Panc1 (cell line): ENCODE measurements around the gene MATCAP1. TPM values are rescaled to one million over a fixed set of nuclear protein-coding genes. Genes with fewer than 3 reads are reported as not detected.

Experiments
- ATAC-seq: fragments of 200-7000 bp; cut with Tn5 transposase; 2 replicates; pipeline ENCODE4 v1.9.1; 2020; ENCODE audit warnings: mild to moderate bottlenecking, moderate library complexity
- BruUV-seq: library from RNA; stranded (reverse); fragments of 400-500 nt; replicated peaks from 2 replicates; lab custom pipeline; 2021; lab: Mats Ljungman, UMichigan
- CTCF ChIA-PET: fragments of 300-600 bp; sonication (Branson Sonifier 250); formaldehyde crosslinking; loops from one replicate; lab custom pipeline; 2022; ENCODE audit warnings: antibody characterized with exemption; lab: Charles Lee
- POLR2A ChIA-PET: fragments of 300-600 bp; sonication (Branson Sonifier 250); formaldehyde crosslinking; loops from one replicate; lab custom pipeline; 2022; ENCODE audit warnings: antibody characterized with exemption; lab: Charles Lee
- DNase-seq: peaks from one replicate; pipeline ENCODE4 v3.0.0-alpha.2; 2010; ENCODE audit warnings: low read depth, low spot score
- H3K27ac ChIP-seq: 2 replicates; pipeline ENCODE4 v1.5.1; 2011; ENCODE audit warnings: mild to moderate bottlenecking, low read length, inconsistent platforms
- H3K27me3 ChIP-seq: fragments of 200-500 bp; sonication (Bioruptor generic); 2 replicates; pipeline ENCODE4 v1.6.0; 2014; ENCODE audit warnings: low read length, inconsistent platforms; ENCODE audit not compliant: control insufficient read depth, insufficient read depth
- H3K36me3 ChIP-seq: fragments of 200-500 bp; sonication (Bioruptor generic); 2 replicates; pipeline ENCODE4 v1.5.1; 2014; ENCODE audit warnings: inconsistent platforms, mild to moderate bottlenecking, low read length, moderate library complexity; ENCODE audit not compliant: control insufficient read depth, insufficient read depth
- H3K4me1 ChIP-seq: 2 replicates; pipeline ENCODE4 v1.5.1; 2011; ENCODE audit warnings: inconsistent platforms, mild to moderate bottlenecking, low read length, moderate library complexity; ENCODE audit not compliant: control insufficient read depth, insufficient read depth
- H3K4me3 ChIP-seq, 2 experiments: 2 replicates each; pipeline ENCODE4 v1.5.1; 2011 to 2012; ENCODE audit warnings: low read depth in 2 of 2, low read length in 2 of 2, mild to moderate bottlenecking in 2 of 2, inconsistent platforms in 1 of 2, moderate library complexity in 1 of 2
- H3K9me3 ChIP-seq: fragments of 200-500 bp; sonication (Bioruptor generic); 2 replicates; pipeline ENCODE4 v1.5.1; 2014; ENCODE audit warnings: low read depth, mild to moderate bottlenecking, inconsistent platforms, low read length, moderate library complexity; ENCODE audit not compliant: control insufficient read depth, insufficient read depth
- POLR2AphosphoS5 ChIP-seq: IDR thresholded peaks from 2 replicates; pipeline ENCODE4 v1.6.1; 2012; ENCODE audit warnings: mild to moderate bottlenecking, low read depth, low read length, moderate library complexity
- SIN3A ChIP-seq: IDR thresholded peaks from 2 replicates; pipeline ENCODE4 v1.6.1; 2012; ENCODE audit warnings: low read depth, mild to moderate bottlenecking, low read length, moderate library complexity, borderline replicate concordance; ENCODE audit not compliant: insufficient read depth
- TCF7L2 ChIP-seq: IDR thresholded peaks from 2 replicates; pipeline ENCODE4 v1.6.1; 2011; ENCODE audit warnings: mild to moderate bottlenecking, low read depth, low read length, inconsistent platforms
- in situ Hi-C: cut with HindIII; loops from 2 replicates; pipeline ENCODE4 v1.10.0; 2016; ENCODE audit warnings: low sequenced_read_pairs, low pct_unique_long_range_greater_than_20kb
- intact Hi-C: fragments of 100-400 bp; cut with micrococcal nuclease; formaldehyde crosslinking; loops from one replicate; pipeline ENCODE4 v1.10.0; 2022; ENCODE audit not compliant: unreplicated experiment
- microRNA-seq: library from miRNA; unstranded; fragments of <30 nt; microRNA quantifications from one replicate; pipeline ENCODE4 v1.1.0, GENCODE V29; 2020; ENCODE audit not compliant: unreplicated experiment
- total RNA-seq: library from RNA; stranded (reverse); gene quantifications from one replicate; pipeline ENCODE4 v1.2.1, GENCODE V29; 2021; ENCODE audit not compliant: unreplicated experiment
- TF ChIP-seq, protein P1 (sequence below): fragments of 450-650 bp; IDR thresholded peaks from 2 replicates; pipeline ENCODE4 v1.5.1; 2017; ENCODE audit warnings: mild to moderate bottlenecking
- TF ChIP-seq, protein P2 (sequence below), 2 experiments: IDR thresholded peaks; 2 replicates each; pipeline ENCODE4 v1.6.1; 2011 to 2012; ENCODE audit warnings: low read depth in 2 of 2, control low read depth in 1 of 2, low read length in 1 of 2, mild to moderate bottlenecking in 1 of 2, moderate library complexity in 1 of 2; ENCODE audit not compliant: insufficient read depth in 1 of 2

Gene MATCAP1
- total RNA-seq, 1 experiment from 2014 or later, result 13.9 TPM

DNA sequence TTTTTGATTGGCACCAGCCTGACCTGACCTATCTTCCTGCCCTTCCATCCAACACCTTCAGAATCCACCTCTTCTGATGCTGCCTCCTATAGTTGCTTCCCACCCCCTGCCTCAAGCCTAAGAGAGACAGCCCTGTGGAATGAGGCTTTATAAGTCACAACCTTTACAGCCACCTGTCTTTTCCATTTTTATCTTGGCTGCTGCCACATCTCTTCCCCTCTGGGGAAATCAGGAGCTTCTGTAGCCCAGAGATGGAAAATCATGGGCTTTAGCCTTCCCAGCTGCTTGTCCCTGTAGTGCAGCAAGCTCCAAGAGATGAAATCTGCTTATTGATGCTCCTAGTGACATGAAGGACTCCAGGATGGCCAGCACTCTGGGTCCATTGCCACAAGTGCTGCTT lies 55.3 kb downstream of the MATCAP1 start:
- DNase-seq (no peak), ATAC-seq (no peak)
- in situ Hi-C loops, result no loop called here
- ChIA-PET CTCF (no interaction called here), POLR2A (no interaction called here)
- Histone ChIP-seq H3K36me3 (no peaks in the 10 kb centered on the region; the same call in 1 of the 2 replicates), H3K4me3 (no peak overlapping the region), H3K27me3 (no peaks in the 10 kb centered on the region), H3K27ac (no peak overlapping the region), H3K4me1 (no peaks in the 10 kb centered on the region), H3K9me3 (no peaks in the 10 kb centered on the region)
- BruUV-seq, result no TSS peak
- TF ChIP-seq POLR2AphosphoS5 (no peak), TCF7L2 (no peak), SIN3A (no peak)
- TF ChIP-seq, protein P1, sequence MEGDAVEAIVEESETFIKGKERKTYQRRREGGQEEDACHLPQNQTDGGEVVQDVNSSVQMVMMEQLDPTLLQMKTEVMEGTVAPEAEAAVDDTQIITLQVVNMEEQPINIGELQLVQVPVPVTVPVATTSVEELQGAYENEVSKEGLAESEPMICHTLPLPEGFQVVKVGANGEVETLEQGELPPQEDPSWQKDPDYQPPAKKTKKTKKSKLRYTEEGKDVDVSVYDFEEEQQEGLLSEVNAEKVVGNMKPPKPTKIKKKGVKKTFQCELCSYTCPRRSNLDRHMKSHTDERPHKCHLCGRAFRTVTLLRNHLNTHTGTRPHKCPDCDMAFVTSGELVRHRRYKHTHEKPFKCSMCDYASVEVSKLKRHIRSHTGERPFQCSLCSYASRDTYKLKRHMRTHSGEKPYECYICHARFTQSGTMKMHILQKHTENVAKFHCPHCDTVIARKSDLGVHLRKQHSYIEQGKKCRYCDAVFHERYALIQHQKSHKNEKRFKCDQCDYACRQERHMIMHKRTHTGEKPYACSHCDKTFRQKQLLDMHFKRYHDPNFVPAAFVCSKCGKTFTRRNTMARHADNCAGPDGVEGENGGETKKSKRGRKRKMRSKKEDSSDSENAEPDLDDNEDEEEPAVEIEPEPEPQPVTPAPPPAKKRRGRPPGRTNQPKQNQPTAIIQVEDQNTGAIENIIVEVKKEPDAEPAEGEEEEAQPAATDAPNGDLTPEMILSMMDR, result no peak
- TF ChIP-seq, protein P2, sequence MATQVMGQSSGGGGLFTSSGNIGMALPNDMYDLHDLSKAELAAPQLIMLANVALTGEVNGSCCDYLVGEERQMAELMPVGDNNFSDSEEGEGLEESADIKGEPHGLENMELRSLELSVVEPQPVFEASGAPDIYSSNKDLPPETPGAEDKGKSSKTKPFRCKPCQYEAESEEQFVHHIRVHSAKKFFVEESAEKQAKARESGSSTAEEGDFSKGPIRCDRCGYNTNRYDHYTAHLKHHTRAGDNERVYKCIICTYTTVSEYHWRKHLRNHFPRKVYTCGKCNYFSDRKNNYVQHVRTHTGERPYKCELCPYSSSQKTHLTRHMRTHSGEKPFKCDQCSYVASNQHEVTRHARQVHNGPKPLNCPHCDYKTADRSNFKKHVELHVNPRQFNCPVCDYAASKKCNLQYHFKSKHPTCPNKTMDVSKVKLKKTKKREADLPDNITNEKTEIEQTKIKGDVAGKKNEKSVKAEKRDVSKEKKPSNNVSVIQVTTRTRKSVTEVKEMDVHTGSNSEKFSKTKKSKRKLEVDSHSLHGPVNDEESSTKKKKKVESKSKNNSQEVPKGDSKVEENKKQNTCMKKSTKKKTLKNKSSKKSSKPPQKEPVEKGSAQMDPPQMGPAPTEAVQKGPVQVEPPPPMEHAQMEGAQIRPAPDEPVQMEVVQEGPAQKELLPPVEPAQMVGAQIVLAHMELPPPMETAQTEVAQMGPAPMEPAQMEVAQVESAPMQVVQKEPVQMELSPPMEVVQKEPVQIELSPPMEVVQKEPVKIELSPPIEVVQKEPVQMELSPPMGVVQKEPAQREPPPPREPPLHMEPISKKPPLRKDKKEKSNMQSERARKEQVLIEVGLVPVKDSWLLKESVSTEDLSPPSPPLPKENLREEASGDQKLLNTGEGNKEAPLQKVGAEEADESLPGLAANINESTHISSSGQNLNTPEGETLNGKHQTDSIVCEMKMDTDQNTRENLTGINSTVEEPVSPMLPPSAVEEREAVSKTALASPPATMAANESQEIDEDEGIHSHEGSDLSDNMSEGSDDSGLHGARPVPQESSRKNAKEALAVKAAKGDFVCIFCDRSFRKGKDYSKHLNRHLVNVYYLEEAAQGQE (IDR thresholded peaks at IDR 0.05; ENCODE audit: insufficient read depth in 1 of 2, low read depth in 2 of 2, low read length in 1 of 2), result no peak
- intact Hi-C loops, result no loop called here

Small RNAs within 50 kb of the gene (microRNA-seq; reads per million reads assigned to microRNA genes)
- 47.7 reads per million, percentile 48 among the genes with 10 or more reads in this experiment for gene MIR328

Other genes with a start within 250 kb of the MATCAP1 start
- 96.6 TPM for gene CIAO2B, start 249.6 kb downstream of the MATCAP1 start, total RNA-seq
- gene CES2, start 248.4 kb downstream of the MATCAP1 start, total RNA-seq, result 26.3 TPM
- gene CES3, start 222.7 kb downstream of the MATCAP1 start, total RNA-seq, result not detected
- 6.1 TPM for gene CES4A, start 195.4 kb downstream of the MATCAP1 start, total RNA-seq
- gene CBFB, start 154.8 kb downstream of the MATCAP1 start, total RNA-seq, result 66.4 TPM
- 15.7 TPM for gene PHAF1, start 74.0 kb downstream of the MATCAP1 start, total RNA-seq
- 11.5 TPM for gene B3GNT9, start 33.0 kb downstream of the MATCAP1 start, total RNA-seq
- gene TRADD, start 24.1 kb downstream of the MATCAP1 start, total RNA-seq, result 18.5 TPM
- gene FBXL8, start 24.0 kb downstream of the MATCAP1 start, total RNA-seq, result 17.8 TPM
- 38.6 TPM for gene HSF4, start 19.2 kb downstream of the MATCAP1 start, total RNA-seq
- 27.9 TPM for gene NOL3, start 13.4 kb downstream of the MATCAP1 start, total RNA-seq
- gene EXOC3L1, start 6.2 kb upstream of the MATCAP1 start, total RNA-seq, result 0.41 TPM
- 74.5 TPM for gene E2F4, start 8.2 kb upstream of the MATCAP1 start, total RNA-seq
- gene ELMO3, start 15.2 kb upstream of the MATCAP1 start, total RNA-seq, result 2.0 TPM
- gene TMEM208, start 43.2 kb upstream of the MATCAP1 start, total RNA-seq, result 25.6 TPM
- gene FHOD1, start 63.5 kb upstream of the MATCAP1 start, total RNA-seq, result 9.3 TPM
- 1.7 TPM for gene SLC9A5, start 65.0 kb upstream of the MATCAP1 start, total RNA-seq
- gene PLEKHG4, start 95.6 kb upstream of the MATCAP1 start, total RNA-seq, result 6.7 TPM
- 0.62 TPM for gene KCTD19, start 142.8 kb upstream of the MATCAP1 start, total RNA-seq
- gene LRRC36, start 142.9 kb upstream of the MATCAP1 start, total RNA-seq, result 0.54 TPM
- 0.95 TPM for gene TPPP3, start 209.5 kb upstream of the MATCAP1 start, total RNA-seq
- 7.8 TPM for gene ZDHHC1, start 232.5 kb upstream of the MATCAP1 start, total RNA-seq
- 0.77 TPM for gene HSD11B2, start 247.2 kb upstream of the MATCAP1 start, total RNA-seq